Trophoblast cell (in vitro differentiated cells and primary cell): ENCODE data around the gene NAGS.

Experiments
- DNase-seq, 2 donors: peaks; one replicate each; pipeline ENCODE4 v3.0.0-alpha.2; 2016
- H2AFZ ChIP-seq: 2 replicates; pipeline ENCODE4 v1.6.1; 2013; ENCODE audit warnings: low read length, moderate library complexity, mild to moderate bottlenecking; ENCODE audit not compliant: insufficient read depth, poor library complexity
- H2AK5ac ChIP-seq: 2 replicates; pipeline ENCODE4 v1.6.1; 2013; ENCODE audit warnings: mild to moderate bottlenecking, low read length
- H2BK120ac ChIP-seq: 2 replicates; pipeline ENCODE4 v1.6.1; 2013; ENCODE audit warnings: low read length, mild to moderate bottlenecking, moderate library complexity; ENCODE audit not compliant: insufficient read depth, poor library complexity
- H2BK12ac ChIP-seq: 2 replicates; pipeline ENCODE4 v1.6.1; 2013; ENCODE audit warnings: mild to moderate bottlenecking, low read length, moderate library complexity
- H2BK5ac ChIP-seq: 2 replicates; pipeline ENCODE4 v1.6.1; 2013; ENCODE audit warnings: low read length, low read depth, moderate library complexity, mild to moderate bottlenecking; ENCODE audit not compliant: poor library complexity
- H3K14ac ChIP-seq: 2 replicates; pipeline ENCODE4 v1.6.1; 2013; ENCODE audit warnings: mild to moderate bottlenecking, low read length
- H3K18ac ChIP-seq: 2 replicates; pipeline ENCODE4 v1.6.1; 2013; ENCODE audit warnings: mild to moderate bottlenecking, low read length
- H3K23ac ChIP-seq: 2 replicates; pipeline ENCODE4 v1.6.1; 2013; ENCODE audit warnings: low read length
- H3K27ac ChIP-seq: 2 replicates; pipeline ENCODE4 v1.5.1; 2013; ENCODE audit warnings: low read depth, mild to moderate bottlenecking, inconsistent platforms, low read length, moderate library complexity
- H3K27me3 ChIP-seq: 2 replicates; pipeline ENCODE4 v1.6.1; 2013; ENCODE audit warnings: inconsistent platforms, mild to moderate bottlenecking, low read length, moderate library complexity; ENCODE audit not compliant: insufficient read depth
- H3K36me3 ChIP-seq, 2 experiments: 1 replicate in 1 of 2; 2 replicates in 1 of 2; pipeline ENCODE4 v1.6.1; 2013; ENCODE audit warnings: low read length in 2 of 2, mild to moderate bottlenecking in 2 of 2, moderate library complexity in 1 of 2; ENCODE audit not compliant: insufficient read depth in 2 of 2, control insufficient read depth in 1 of 2
- H3K4ac ChIP-seq: 2 replicates; pipeline ENCODE4 v1.6.1; 2013; ENCODE audit warnings: low read depth, mild to moderate bottlenecking, low read length, moderate library complexity
- H3K4me1 ChIP-seq, 2 experiments: 1 replicate in 1 of 2; 2 replicates in 1 of 2; pipeline ENCODE4 v1.6.1; 2013; ENCODE audit warnings: low read length in 2 of 2, mild to moderate bottlenecking in 2 of 2, moderate library complexity in 1 of 2; ENCODE audit not compliant: insufficient read depth in 2 of 2, control insufficient read depth in 1 of 2
- H3K4me2 ChIP-seq: 2 replicates; pipeline ENCODE4 v1.6.1; 2013; ENCODE audit warnings: inconsistent platforms, mild to moderate bottlenecking, low read length, moderate library complexity
- H3K4me3 ChIP-seq: 2 replicates; pipeline ENCODE4 v1.5.1; 2013; ENCODE audit warnings: mild to moderate bottlenecking, low read depth, low read length, inconsistent platforms
- H3K79me1 ChIP-seq: one replicate; pipeline ENCODE4 v1.6.1; 2013; ENCODE audit warnings: low read length
- H3K79me2 ChIP-seq: 2 replicates; pipeline ENCODE4 v1.6.1; 2013; ENCODE audit warnings: low read length, mild to moderate bottlenecking; ENCODE audit not compliant: control insufficient read depth, insufficient read depth, poor library complexity
- H3K9ac ChIP-seq: 2 replicates; pipeline ENCODE4 v1.6.1; 2013; ENCODE audit warnings: mild to moderate bottlenecking, low read length
- H3K9me3 ChIP-seq: 2 replicates; pipeline ENCODE4 v1.6.1; 2013; ENCODE audit warnings: low read depth, mild to moderate bottlenecking, control low read depth, inconsistent platforms, low read length; ENCODE audit not compliant: insufficient read depth
- H4K12ac ChIP-seq: 2 replicates; pipeline ENCODE4 v1.6.1; 2013; ENCODE audit warnings: low read depth, mild to moderate bottlenecking, low read length, moderate library complexity
- H4K8ac ChIP-seq: 2 replicates; pipeline ENCODE4 v1.6.1; 2013; ENCODE audit warnings: low read depth, mild to moderate bottlenecking, low read length, moderate library complexity
- H4K91ac ChIP-seq: one replicate; pipeline ENCODE4 v1.6.1; 2013; ENCODE audit warnings: low read depth, mild to moderate bottlenecking, low read length, moderate library complexity
- WGBS: extraction: QIAGEN DNeasy Blood & Tissue Kit; methylation state at CpG from one replicate; pipeline ENCODE4 v1.1.7; 2013; ENCODE audit warnings: missing lambda C conversion rate; ENCODE audit not compliant: insufficient read length, insufficient coverage; ENCODE audit errors: extremely low coverage; 5-methylcytosine and 5-hydroxymethylcytosine counted together

Gene NAGS

GRCh38 chr17:43961954-43962353, 42.5 kb upstream of the NAGS start:
- H3K14ac ChIP-seq, result no peak overlapping the region
- H2AFZ ChIP-seq, result no peak overlapping the region
- H3K4me1 ChIP-seq, result peaks cover 0 to 2% of the 10 kb centered on the region in 2 experiments
- no peaks in the 10 kb centered on the region for H3K9me3 ChIP-seq
- H3K27me3 ChIP-seq, result no peaks in the 10 kb centered on the region
- no peak overlapping the region for H4K91ac ChIP-seq
- H3K9ac ChIP-seq, result no peak overlapping the region
- H3K4me2 ChIP-seq, result no peak overlapping the region
- no peak overlapping the region for H3K23ac ChIP-seq
- H2BK5ac ChIP-seq, result no peak overlapping the region
- WGBS, result no CpG with 5 or more reads among the region's 2 CpGs
- H4K8ac ChIP-seq, result no peak overlapping the region
- H3K27ac ChIP-seq, result no peak overlapping the region
- no peak overlapping the region for H2BK120ac ChIP-seq
- no peak overlapping the region for H4K12ac ChIP-seq
- H3K36me3 ChIP-seq, result no peaks in the 10 kb centered on the region
- H2BK12ac ChIP-seq, result no peak overlapping the region
- H3K79me2 ChIP-seq, result no peaks in the 10 kb centered on the region
- H2AK5ac ChIP-seq, result no peak overlapping the region
- no peaks in the 10 kb centered on the region for H3K79me1 ChIP-seq
- no peak overlapping the region for H3K4ac ChIP-seq
- H3K4me3 ChIP-seq, result no peak overlapping the region
- DNase-seq, result no peak
- no peak overlapping the region for H3K18ac ChIP-seq

- Histone ChIP-seq H3K18ac (no peak overlapping the region), H3K4me3 (no peak overlapping the region), H2AK5ac (no peak overlapping the region), H4K91ac (no peak overlapping the region), H3K27ac (no peak overlapping the region), H3K4ac (no peak overlapping the region), H3K23ac (no peak overlapping the region), H4K12ac (no peak overlapping the region), H3K27me3 (no peaks in the 10 kb centered on the region), H2BK12ac (no peak overlapping the region), H3K79me2 (no peaks in the 10 kb centered on the region), H4K8ac (no peak overlapping the region), H3K4me1 (peaks cover 0 to 2% of the 10 kb centered on the region in 2 experiments), H3K79me1 (no peaks in the 10 kb centered on the region), H2BK120ac (no peak overlapping the region), H3K36me3 (no peaks in the 10 kb centered on the region), H2AFZ (no peak overlapping the region), H3K9me3 (no peaks in the 10 kb centered on the region), H3K14ac (no peak overlapping the region), H2BK5ac (no peak overlapping the region), H3K4me2 (no peak overlapping the region), H3K9ac (no peak overlapping the region)
- no peak for DNase-seq
- WGBS, result no CpG with 5 or more reads among the region's 7 CpGs
These were observed 41.9 kb upstream of the NAGS start for GRCh38 chr17:43962479-43962878.

GRCh38 chr17:43966276-43966675, 38.1 kb upstream of the NAGS start:
- no peaks in the 10 kb centered on the region for H3K79me2 ChIP-seq
- H2BK5ac ChIP-seq, result no peak overlapping the region
- no peak overlapping the region for H2AFZ ChIP-seq
- no peaks in the 10 kb centered on the region for H3K27me3 ChIP-seq
- H3K18ac ChIP-seq, result no peak overlapping the region
- H3K4me3 ChIP-seq, result no peak overlapping the region
- no peak overlapping the region for H3K9ac ChIP-seq
- no peaks in the 10 kb centered on the region for H3K36me3 ChIP-seq
- H2AK5ac ChIP-seq, result no peak overlapping the region
- H4K12ac ChIP-seq, result no peak overlapping the region
- no peak overlapping the region for H3K23ac ChIP-seq
- WGBS, result no CpG with 5 or more reads among the region's 3 CpGs
- no peak overlapping the region for H4K91ac ChIP-seq
- no peak overlapping the region for H3K27ac ChIP-seq
- H3K4ac ChIP-seq, result no peak overlapping the region
- H2BK12ac ChIP-seq, result no peak overlapping the region
- no peaks in the 10 kb centered on the region for H3K79me1 ChIP-seq
- peaks cover 0 to 2% of the 10 kb centered on the region in 2 experiments for H3K4me1 ChIP-seq
- H2BK120ac ChIP-seq, result no peak overlapping the region
- peak; percentile 35 to 56 for DNase-seq
- H3K9me3 ChIP-seq, result no peaks in the 10 kb centered on the region
- H3K4me2 ChIP-seq, result no peak overlapping the region
- H3K14ac ChIP-seq, result no peak overlapping the region
- no peak overlapping the region for H4K8ac ChIP-seq

GRCh38 chr17:43967251-43967875, 37.1 kb upstream of the NAGS start:
- no peak overlapping the region for H4K12ac ChIP-seq
- H3K79me2 ChIP-seq, result no peaks in the 10 kb centered on the region
- H2BK12ac ChIP-seq, result no peak overlapping the region
- H3K4me3 ChIP-seq, result no peak overlapping the region
- no peak overlapping the region for H2BK120ac ChIP-seq
- no peak overlapping the region for H3K4ac ChIP-seq
- H3K23ac ChIP-seq, result no peak overlapping the region
- H2AFZ ChIP-seq, result no peak overlapping the region
- no CpG with 5 or more reads among the region's 9 CpGs for WGBS
- no peak overlapping the region for H2BK5ac ChIP-seq
- H4K8ac ChIP-seq, result no peak overlapping the region
- no peak for DNase-seq
- no peaks in the 10 kb centered on the region for H3K36me3 ChIP-seq
- H3K27me3 ChIP-seq, result no peaks in the 10 kb centered on the region
- no peak overlapping the region for H3K14ac ChIP-seq
- no peak overlapping the region for H3K9ac ChIP-seq
- H3K4me1 ChIP-seq, result peaks cover 0 to 2% of the 10 kb centered on the region in 2 experiments
- H3K79me1 ChIP-seq, result no peaks in the 10 kb centered on the region
- no peak overlapping the region for H4K91ac ChIP-seq
- no peak overlapping the region for H2AK5ac ChIP-seq
- no peak overlapping the region for H3K27ac ChIP-seq
- no peak overlapping the region for H3K18ac ChIP-seq
- no peak overlapping the region for H3K4me2 ChIP-seq
- no peaks in the 10 kb centered on the region for H3K9me3 ChIP-seq
